Mesendoderm (in vitro differentiated cells): Measurements from ENCODE around the gene SPINK6.

Experiments used
- DNase-seq: peaks from one replicate; pipeline ENCODE4 v3.0.0; 2013
- H2AK5ac ChIP-seq: 2 replicates; pipeline ENCODE4 v1.6.1; 2013; ENCODE audit warnings: low read length, inconsistent platforms
- H2BK120ac ChIP-seq: 2 replicates; pipeline ENCODE4 v1.6.1; 2013; ENCODE audit warnings: low read depth, mild to moderate bottlenecking, low read length, moderate library complexity, mixed read lengths
- H2BK15ac ChIP-seq: replicated peaks from 2 replicates; pipeline ENCODE4 v1.6.1; 2013; ENCODE audit warnings: low read depth, mild to moderate bottlenecking, moderate library complexity
- H2BK5ac ChIP-seq: 2 replicates; pipeline ENCODE4 v1.6.1; 2013; ENCODE audit warnings: low read length, inconsistent platforms
- H3K18ac ChIP-seq: 2 replicates; pipeline ENCODE4 v1.6.1; 2013; ENCODE audit warnings: mild to moderate bottlenecking, low read length, mixed read lengths
- H3K23ac ChIP-seq: one replicate; pipeline ENCODE4 v1.6.1; 2013; ENCODE audit warnings: low read length
- H3K27ac ChIP-seq: 2 replicates; pipeline ENCODE4 v1.5.1; 2013; ENCODE audit warnings: low read depth, mild to moderate bottlenecking, inconsistent platforms, low read length, moderate library complexity
- H3K27me3 ChIP-seq: 2 replicates; pipeline ENCODE4 v1.6.1; 2013; ENCODE audit warnings: low read length, control low read depth, mild to moderate bottlenecking, inconsistent platforms; ENCODE audit not compliant: insufficient read depth, poor library complexity
- H3K36me3 ChIP-seq: 2 replicates; pipeline ENCODE4 v1.6.1; 2013; ENCODE audit warnings: low read length, inconsistent platforms; ENCODE audit not compliant: control insufficient read depth, insufficient read depth
- H3K4ac ChIP-seq: one replicate; pipeline ENCODE4 v1.6.1; 2013; ENCODE audit warnings: low read depth, mild to moderate bottlenecking, low read length, moderate library complexity
- H3K4me1 ChIP-seq: 2 replicates; pipeline ENCODE4 v1.6.1; 2013; ENCODE audit warnings: low read depth, low read length, inconsistent platforms; ENCODE audit not compliant: control insufficient read depth
- H3K4me2 ChIP-seq: 2 replicates; pipeline ENCODE4 v1.6.1; 2013; ENCODE audit warnings: low read length
- H3K4me3 ChIP-seq: 2 replicates; pipeline ENCODE4 v1.5.1; 2013; ENCODE audit warnings: mild to moderate bottlenecking, low read length
- H3K56ac ChIP-seq: one replicate; pipeline ENCODE4 v1.6.1; 2013; ENCODE audit warnings: low read length
- H3K79me1 ChIP-seq: 2 replicates; pipeline ENCODE4 v1.6.1; 2013; ENCODE audit warnings: low read length, inconsistent platforms
- H3K79me2 ChIP-seq: 2 replicates; pipeline ENCODE4 v1.6.1; 2013; ENCODE audit warnings: mild to moderate bottlenecking, low read length; ENCODE audit not compliant: control insufficient read depth, insufficient read depth
- H3K9ac ChIP-seq: 2 replicates; pipeline ENCODE4 v1.6.1; 2013; ENCODE audit warnings: low read length, inconsistent platforms
- H4K5ac ChIP-seq: one replicate; pipeline ENCODE4 v1.6.1; 2013; ENCODE audit warnings: low read length
- H4K8ac ChIP-seq: one replicate; pipeline ENCODE4 v1.6.1; 2013; ENCODE audit warnings: low read depth, mild to moderate bottlenecking, control low read depth, low read length, moderate library complexity
- WGBS: extraction: QIAGEN DNeasy Blood & Tissue Kit; methylation state at CpG from one replicate; pipeline ENCODE4 v1.1.7; 2013; ENCODE audit warnings: low lambda C conversion rate, missing lambda C conversion rate; ENCODE audit not compliant: insufficient coverage; ENCODE audit errors: extremely low coverage; 5-methylcytosine and 5-hydroxymethylcytosine counted together

The SPINK6 gene

DNA sequence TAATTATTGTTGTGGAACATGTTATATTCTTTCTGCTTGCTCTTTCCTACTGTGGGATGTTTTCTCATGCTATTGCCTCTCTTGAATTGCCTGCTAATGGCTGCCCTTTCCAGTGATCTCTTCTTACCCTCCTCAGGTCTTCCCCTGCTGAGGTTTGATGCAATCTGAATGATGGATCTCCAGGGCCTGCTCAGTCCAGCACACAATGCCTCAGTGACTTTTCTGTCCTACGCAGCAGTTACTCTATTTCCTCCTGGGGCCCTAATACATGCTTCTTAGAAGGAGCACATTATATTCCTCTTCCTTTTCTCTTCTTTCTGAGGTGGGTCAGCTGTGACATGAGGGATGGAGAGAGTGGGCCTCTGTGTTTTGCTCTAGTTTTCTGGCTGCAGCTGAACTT is 34.6 kb upstream of the SPINK6 start, which contains the start of gene SPINK14:
Gene SPINK14, plus strand, starts transcription at position 301 of the 400 bp plus-strand sequence. CDS start 1,187 bp downstream, outside the sequence.
- Histone ChIP-seq H3K4me1 (no peaks in the 10 kb centered on the region), H3K27me3 (no peaks in the 10 kb centered on the region), H3K36me3 (no peaks in the 10 kb centered on the region), H4K8ac (no peak within 1 kb of the TSS), H3K79me2 (no peaks in the 10 kb centered on the region), H2BK15ac (no peak within 1 kb of the TSS), H3K4me3 (no peak within 1 kb of the TSS), H3K4me2 (no peak within 1 kb of the TSS), H3K9ac (no peak within 1 kb of the TSS), H2BK5ac (no peak within 1 kb of the TSS), H3K4ac (no peak within 1 kb of the TSS), H2AK5ac (no peak within 1 kb of the TSS), H3K23ac (no peak within 1 kb of the TSS), H3K56ac (no peak within 1 kb of the TSS), H2BK120ac (no peak within 1 kb of the TSS), H3K27ac (no peak within 1 kb of the TSS), H3K79me1 (no peaks in the 10 kb centered on the region), H3K18ac (no peak within 1 kb of the TSS), H4K5ac (no peak within 1 kb of the TSS)
- WGBS = no CpG with 5 or more reads among the region's 1 CpG
- no peak for DNase-seq

DNA sequence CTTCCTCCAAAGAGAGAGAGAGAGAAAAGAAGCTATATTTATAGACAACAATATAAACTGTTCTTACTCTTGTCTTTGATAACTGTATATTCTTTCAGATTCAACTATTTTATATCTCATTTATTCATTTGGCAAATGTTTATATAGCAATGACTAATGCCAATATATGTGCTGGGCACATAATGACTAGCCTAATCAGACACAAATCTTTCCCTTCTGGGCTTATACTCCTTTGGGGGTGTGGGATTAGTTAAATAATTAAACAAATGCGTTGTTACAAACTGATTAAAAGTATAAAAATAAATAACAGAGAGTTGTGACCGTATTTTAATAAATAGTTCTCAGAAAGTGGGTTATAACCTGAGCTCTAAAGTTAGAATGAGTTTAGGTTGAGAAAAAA is 30.5 kb upstream of the SPINK6 start:
- Histone ChIP-seq H3K9ac (no peak overlapping the region), H3K56ac (no peak overlapping the region), H2AK5ac (no peak overlapping the region), H3K23ac (no peak overlapping the region), H3K4me3 (no peak overlapping the region), H3K4ac (no peak overlapping the region), H3K27ac (no peak overlapping the region), H2BK5ac (no peak overlapping the region), H3K18ac (no peak overlapping the region), H3K36me3 (no peaks in the 10 kb centered on the region), H2BK120ac (no peak overlapping the region), H2BK15ac (no peak overlapping the region), H3K27me3 (no peaks in the 10 kb centered on the region), H3K4me2 (no peak overlapping the region), H4K8ac (no peak overlapping the region), H3K79me1 (no peaks in the 10 kb centered on the region), H4K5ac (no peak overlapping the region), H3K4me1 (no peaks in the 10 kb centered on the region), H3K79me2 (no peaks in the 10 kb centered on the region)
- no peak for DNase-seq
- 100% methylated on average over 2 of the region's 2 CpGs for WGBS

DNA sequence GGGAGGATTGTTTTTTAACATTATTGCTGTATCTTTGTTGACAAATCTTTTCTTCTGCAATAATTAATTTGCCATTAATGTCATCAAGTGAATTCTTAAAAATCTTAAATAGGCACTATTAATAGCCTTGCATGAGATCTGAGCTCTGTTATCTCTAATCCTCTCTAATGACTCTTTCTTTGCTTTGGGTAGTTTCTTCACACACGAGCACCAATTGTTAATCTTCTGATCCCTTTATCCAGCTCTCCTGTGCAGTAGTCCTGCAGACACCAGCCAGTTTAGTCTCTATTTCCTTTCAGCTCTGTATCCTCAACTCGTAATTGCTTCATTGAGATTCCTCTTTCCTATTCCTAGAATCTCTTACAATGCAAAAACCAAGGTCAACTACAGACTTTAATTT is 26.4 kb upstream of the SPINK6 start:
- H2BK15ac ChIP-seq = no peak overlapping the region
- H3K27ac ChIP-seq = no peak overlapping the region
- no peak overlapping the region for H3K23ac ChIP-seq
- WGBS = no CpG with 5 or more reads among the region's 2 CpGs
- H3K36me3 ChIP-seq = no peaks in the 10 kb centered on the region
- no peak overlapping the region for H3K4ac ChIP-seq
- no peaks in the 10 kb centered on the region for H3K79me2 ChIP-seq
- no peak overlapping the region for H3K56ac ChIP-seq
- no peak for DNase-seq
- H4K8ac ChIP-seq = no peak overlapping the region
- H3K18ac ChIP-seq = no peak overlapping the region
- H3K27me3 ChIP-seq = no peaks in the 10 kb centered on the region
- no peak overlapping the region for H3K9ac ChIP-seq
- no peaks in the 10 kb centered on the region for H3K4me1 ChIP-seq
- H3K4me2 ChIP-seq = no peak overlapping the region
- no peak overlapping the region for H4K5ac ChIP-seq
- H2BK5ac ChIP-seq = no peak overlapping the region
- no peaks in the 10 kb centered on the region for H3K79me1 ChIP-seq
- H3K4me3 ChIP-seq = no peak overlapping the region
- H2BK120ac ChIP-seq = no peak overlapping the region
- no peak overlapping the region for H2AK5ac ChIP-seq

DNA sequence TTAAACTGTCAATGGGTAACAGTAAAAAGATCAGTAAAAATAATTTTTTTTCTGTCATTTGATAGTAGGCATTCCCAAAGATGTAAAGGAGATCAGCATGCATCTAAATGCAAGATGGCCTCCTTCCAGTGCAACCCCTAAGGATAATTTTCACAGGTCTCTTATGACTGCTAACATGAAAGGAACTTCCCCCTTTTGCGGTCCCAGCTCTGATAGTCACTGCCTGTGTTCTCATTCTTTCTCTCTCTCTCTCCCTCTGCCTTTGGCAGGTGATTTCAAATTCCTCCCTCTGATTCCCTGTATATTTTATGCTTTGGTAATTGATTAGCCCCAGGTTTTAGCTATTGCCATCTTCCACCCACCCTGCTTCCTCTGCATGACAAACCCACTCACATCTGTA is 25.6 kb upstream of the SPINK6 start:
- Histone ChIP-seq H3K79me2 (no peaks in the 10 kb centered on the region), H3K18ac (no peak overlapping the region), H3K79me1 (no peaks in the 10 kb centered on the region), H3K4ac (no peak overlapping the region), H3K9ac (no peak overlapping the region), H3K27me3 (no peaks in the 10 kb centered on the region), H3K36me3 (no peaks in the 10 kb centered on the region), H3K4me2 (no peak overlapping the region), H2BK120ac (no peak overlapping the region), H4K8ac (no peak overlapping the region), H3K27ac (no peak overlapping the region), H3K56ac (no peak overlapping the region), H3K4me1 (no peaks in the 10 kb centered on the region), H3K4me3 (no peak overlapping the region), H4K5ac (no peak overlapping the region), H3K23ac (no peak overlapping the region), H2AK5ac (no peak overlapping the region), H2BK15ac (no peak overlapping the region), H2BK5ac (no peak overlapping the region)
- no peak for DNase-seq
- WGBS = no CpG with 5 or more reads among the region's 1 CpG

DNA sequence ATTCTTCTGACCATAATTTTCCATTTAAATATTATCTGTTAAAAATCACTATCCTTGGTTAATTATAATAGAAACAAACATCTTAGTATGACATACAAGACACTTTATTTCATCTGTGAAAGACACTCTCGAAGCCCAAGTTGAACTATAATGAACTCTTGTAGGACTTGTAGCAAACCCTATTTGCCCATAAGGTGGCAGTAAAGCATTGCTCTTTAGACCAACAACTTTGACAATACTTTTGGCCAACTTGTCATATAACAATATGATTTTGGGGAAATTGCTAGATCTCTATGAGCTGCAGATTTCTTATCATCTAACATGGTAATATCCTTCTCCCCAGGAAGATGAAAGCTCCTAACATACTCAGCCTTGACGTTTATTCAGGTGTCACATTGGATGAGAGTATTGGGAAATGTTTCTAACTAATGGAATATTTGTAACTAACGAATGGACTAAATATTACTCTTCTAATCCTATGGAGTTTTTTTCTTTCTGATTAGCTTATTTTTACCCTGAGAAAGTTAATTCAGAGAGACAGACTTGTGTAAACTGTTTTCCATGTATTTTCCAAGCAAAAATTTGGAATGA is 23.5 kb upstream of the SPINK6 start:
- Histone ChIP-seq H2BK5ac (no peak overlapping the region), H3K23ac (no peak overlapping the region), H3K4ac (no peak overlapping the region), H3K4me1 (no peaks in the 10 kb centered on the region), H3K27ac (no peak overlapping the region), H2BK120ac (no peak overlapping the region), H3K79me1 (no peaks in the 10 kb centered on the region), H3K79me2 (no peaks in the 10 kb centered on the region), H2AK5ac (no peak overlapping the region), H3K56ac (no peak overlapping the region), H3K4me3 (no peak overlapping the region), H2BK15ac (no peak overlapping the region), H3K18ac (no peak overlapping the region), H3K27me3 (no peaks in the 10 kb centered on the region), H4K5ac (no peak overlapping the region), H3K9ac (no peak overlapping the region), H3K36me3 (no peaks in the 10 kb centered on the region), H4K8ac (no peak overlapping the region), H3K4me2 (no peak overlapping the region)
- peak; percentile 69 for DNase-seq
- no CpG with 5 or more reads among the region's 3 CpGs for WGBS
